B cell (primary cell): ENCODE results near the gene QRSL1.

Source experiments
- CTCF ChIP-seq: fragments of 200-600 bp; IDR thresholded peaks from one replicate; pipeline ENCODE4 v1.8.0; 2022; ENCODE audit warnings: antibody characterized with exemption, mild to moderate bottlenecking
- EZH2 ChIP-seq: IDR thresholded peaks from 2 replicates; pipeline ENCODE4 v1.6.1; 2012; ENCODE audit warnings: borderline replicate concordance, low read depth, mild to moderate bottlenecking, moderate library complexity, low read length; ENCODE audit not compliant: insufficient read depth, poor library complexity, severe bottlenecking

- TF ChIP-seq CTCF (no peak), EZH2 (no peak)
Measured at GRCh38 chr6:106629859-106630163, 433 bp downstream of the QRSL1 start.
